HCT116 (cell line): ENCODE results near the gene POLR2J.
"Not testable (repeated sequence)": the region's sequence is repeated elsewhere in the genome, so short reads cannot be mapped to it uniquely, and the experiment has no call there.

Experiments used
- CEBPB ChIP-seq: IDR thresholded peaks from 2 replicates; pipeline ENCODE4 v1.6.1; 2012; ENCODE audit warnings: low read depth
- EZH2 ChIP-seq: fragments of 200-600 bp; sonication (generic); IDR thresholded peaks from 2 replicates; pipeline ENCODE4 v1.6.1; 2017; ENCODE audit warnings: antibody characterized with exemption, mixed run types
- JUND ChIP-seq: IDR thresholded peaks from 2 replicates; pipeline ENCODE4 v1.6.1; 2012
- POLR2AphosphoS5 ChIP-seq: IDR thresholded peaks from 2 replicates; pipeline ENCODE4 v1.6.1; 2011; ENCODE audit warnings: mild to moderate bottlenecking, low read depth, low read length, moderate library complexity
- RAD21 ChIP-seq: IDR thresholded peaks from 2 replicates; pipeline ENCODE4 v1.6.1; 2012; ENCODE audit warnings: low read depth, mild to moderate bottlenecking
- SIN3A ChIP-seq: IDR thresholded peaks from 2 replicates; pipeline ENCODE4 v1.6.1; 2012; ENCODE audit warnings: low read depth
- ZFX ChIP-seq: fragments of 450-650 bp; IDR thresholded peaks from 2 replicates; pipeline ENCODE4 v1.6.1; 2017
- TF ChIP-seq, protein P1 (sequence below), 3 experiments: fragments of 200-600 bp in 1 of 3; sonication (generic) in 1 of 3; IDR thresholded peaks in 2 of 3; conservative IDR thresholded peaks in 1 of 3; 2 replicates each; pipeline ENCODE4 v1.5.1; 2012 to 2017; ENCODE audit warnings: low read depth in 2 of 3, low read length in 2 of 3, antibody characterized with exemption in 1 of 3, borderline replicate concordance in 1 of 3, control low read depth in 1 of 3, mild to moderate bottlenecking in 1 of 3, mixed read lengths in 1 of 3, mixed run types in 1 of 3, moderate library complexity in 1 of 3; ENCODE audit not compliant: insufficient read depth in 1 of 3

DNA sequence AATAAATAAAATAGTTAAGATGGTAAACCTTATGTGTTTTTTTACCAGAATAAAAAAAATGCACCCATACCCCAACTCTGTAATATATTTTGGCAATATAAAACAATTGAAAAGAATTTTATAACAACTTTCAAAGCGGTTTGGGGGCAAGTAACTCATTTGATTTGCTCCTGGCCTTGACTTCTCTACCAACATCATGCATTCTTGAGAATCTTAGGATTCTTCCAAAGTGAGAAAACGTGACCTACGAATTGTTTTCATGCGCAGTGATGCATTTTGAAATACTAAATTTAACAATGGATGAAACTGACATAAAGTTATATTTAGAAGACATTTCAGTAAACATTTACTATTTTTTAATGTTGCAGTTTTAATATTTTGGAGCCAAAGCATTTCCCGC is 42.1 kb upstream of the POLR2J start:
- not testable (repeated sequence) for TF ChIP-seq POLR2AphosphoS5, RAD21, EZH2, SIN3A, ZFX, CEBPB, JUND
- TF ChIP-seq, protein P1, sequence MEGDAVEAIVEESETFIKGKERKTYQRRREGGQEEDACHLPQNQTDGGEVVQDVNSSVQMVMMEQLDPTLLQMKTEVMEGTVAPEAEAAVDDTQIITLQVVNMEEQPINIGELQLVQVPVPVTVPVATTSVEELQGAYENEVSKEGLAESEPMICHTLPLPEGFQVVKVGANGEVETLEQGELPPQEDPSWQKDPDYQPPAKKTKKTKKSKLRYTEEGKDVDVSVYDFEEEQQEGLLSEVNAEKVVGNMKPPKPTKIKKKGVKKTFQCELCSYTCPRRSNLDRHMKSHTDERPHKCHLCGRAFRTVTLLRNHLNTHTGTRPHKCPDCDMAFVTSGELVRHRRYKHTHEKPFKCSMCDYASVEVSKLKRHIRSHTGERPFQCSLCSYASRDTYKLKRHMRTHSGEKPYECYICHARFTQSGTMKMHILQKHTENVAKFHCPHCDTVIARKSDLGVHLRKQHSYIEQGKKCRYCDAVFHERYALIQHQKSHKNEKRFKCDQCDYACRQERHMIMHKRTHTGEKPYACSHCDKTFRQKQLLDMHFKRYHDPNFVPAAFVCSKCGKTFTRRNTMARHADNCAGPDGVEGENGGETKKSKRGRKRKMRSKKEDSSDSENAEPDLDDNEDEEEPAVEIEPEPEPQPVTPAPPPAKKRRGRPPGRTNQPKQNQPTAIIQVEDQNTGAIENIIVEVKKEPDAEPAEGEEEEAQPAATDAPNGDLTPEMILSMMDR (IDR thresholded peaks at IDR 0.05 in 2 of 3, conservative IDR thresholded peaks at IDR 0.05 in 1 of 3; ENCODE audit: borderline replicate concordance in 1 of 3, insufficient read depth in 1 of 3, low read depth in 2 of 3, low read length in 2 of 3): not testable (repeated sequence)
